Stimulated activated CD4-positive, alpha-beta T cell treated with anti-CD3 and anti-CD28 coated beads, TNF-alpha, amount 100 ng/mL, for 24 hours (primary cell): ENCODE data around the gene RBM12.
"Not testable (repeated sequence)": the region's sequence is repeated elsewhere in the genome, so short reads cannot be mapped to it uniquely, and the experiment has no call there.

Experiments
- DNase-seq, 3 experiments: peaks; one replicate each; pipeline ENCODE4 v3.0.0-alpha.2; 2020; ENCODE audit warnings: low read depth in 3 of 3

Gene RBM12

GRCh38 chr20:35664466-35665206, at the start of gene RBM12, which contains the start of gene CPNE1:
Gene RBM12 (minus strand): TSS chr20:35664900. CDS start chr20:35655322, 9,578 bp downstream.
Gene CPNE1 (minus strand): TSS chr20:35664900. CDS start chr20:35632923, 31,977 bp downstream.
- peak; percentile 89 to 91 (median 91) for DNase-seq

DNA sequence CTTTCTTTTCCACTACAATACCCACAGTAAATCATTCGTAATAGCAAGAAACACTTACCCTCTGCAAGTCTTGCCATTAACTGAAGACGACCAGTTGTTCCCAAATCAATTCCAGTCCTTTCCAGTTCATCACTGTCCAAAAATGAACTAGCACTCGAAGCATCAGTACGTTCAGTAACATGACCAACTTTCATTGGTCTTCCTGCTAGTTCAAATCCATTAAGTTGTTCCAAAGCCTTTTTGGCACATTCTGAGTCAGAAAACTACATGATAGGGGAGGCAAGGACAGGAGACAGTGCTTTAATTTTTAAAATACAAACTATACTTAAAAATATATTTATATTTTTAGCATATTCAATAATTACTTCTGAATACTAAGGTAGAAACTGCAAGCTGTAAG, 49.4 kb upstream of the RBM12 start:
- no peak for DNase-seq

DNA sequence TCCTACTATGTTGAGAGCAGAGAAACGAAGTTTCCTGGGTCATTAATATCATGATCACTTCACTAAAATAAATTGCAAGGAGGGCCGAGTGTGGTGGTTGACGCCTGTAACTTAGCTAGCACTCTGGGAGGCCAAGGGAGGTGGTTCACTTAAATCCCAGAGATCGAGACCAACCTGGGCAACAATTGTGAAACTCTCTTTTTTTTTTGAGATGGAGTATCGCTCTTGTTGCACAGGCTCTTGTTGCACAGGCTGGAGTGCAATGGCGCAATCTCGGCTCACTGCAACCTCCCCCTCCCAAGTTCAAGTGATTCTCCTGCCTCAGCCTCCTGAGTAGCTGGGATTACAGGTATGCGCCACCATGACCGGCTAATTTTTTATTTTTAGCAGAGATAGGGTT, 48.4 kb upstream of the RBM12 start:
- not testable (repeated sequence) for DNase-seq

GRCh38 chr20:35711588-35712209, 47.0 kb upstream of the RBM12 start:
- no peak for DNase-seq

GRCh38 chr20:35710884-35711587, 46.3 kb upstream of the RBM12 start:
- no peak for DNase-seq

DNA sequence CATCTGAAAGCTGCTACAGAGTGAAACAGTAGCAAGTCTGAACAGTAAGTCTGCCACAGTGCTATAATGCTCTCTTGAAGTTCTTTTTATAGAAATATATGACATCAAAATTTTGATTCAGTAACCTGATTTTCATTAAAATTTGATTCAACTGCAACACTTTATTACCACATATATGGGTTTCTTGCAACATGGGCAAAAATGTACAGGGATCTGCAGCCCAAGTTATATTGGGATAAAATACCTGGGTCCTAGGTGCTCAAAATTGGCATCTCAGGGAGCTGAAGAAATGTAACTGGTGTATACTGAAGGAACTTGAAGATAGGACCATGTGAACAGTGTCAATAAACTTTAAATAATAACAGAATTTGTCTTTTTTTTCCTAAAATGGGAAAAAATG, 45.3 kb upstream of the RBM12 start:
- no peak for DNase-seq

- no peak for DNase-seq
These were observed 44.6 kb upstream of the RBM12 start for GRCh38 chr20:35709259-35709658.

DNA sequence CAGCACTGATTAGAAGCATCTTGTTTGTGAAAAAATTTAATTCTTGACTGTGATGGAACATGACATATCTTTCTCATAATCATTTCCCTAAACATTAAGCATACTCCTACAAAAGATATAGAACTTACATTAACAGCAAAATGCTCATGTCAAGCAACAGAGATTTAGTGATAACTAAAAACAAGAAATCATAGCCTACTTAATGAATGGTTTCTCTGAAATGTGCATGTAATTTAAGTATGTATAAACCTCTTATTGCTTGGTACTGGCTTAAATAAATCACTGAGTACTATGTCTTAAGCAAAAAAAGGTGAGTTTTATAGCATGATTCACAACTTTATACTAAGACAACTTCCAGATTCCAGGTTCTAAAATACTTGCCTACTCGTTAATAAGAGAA, 43.8 kb upstream of the RBM12 start:
- no peak for DNase-seq

- not testable (repeated sequence) for DNase-seq
These were observed 42.2 kb upstream of the RBM12 start for GRCh38 chr20:35706591-35707529.

DNA sequence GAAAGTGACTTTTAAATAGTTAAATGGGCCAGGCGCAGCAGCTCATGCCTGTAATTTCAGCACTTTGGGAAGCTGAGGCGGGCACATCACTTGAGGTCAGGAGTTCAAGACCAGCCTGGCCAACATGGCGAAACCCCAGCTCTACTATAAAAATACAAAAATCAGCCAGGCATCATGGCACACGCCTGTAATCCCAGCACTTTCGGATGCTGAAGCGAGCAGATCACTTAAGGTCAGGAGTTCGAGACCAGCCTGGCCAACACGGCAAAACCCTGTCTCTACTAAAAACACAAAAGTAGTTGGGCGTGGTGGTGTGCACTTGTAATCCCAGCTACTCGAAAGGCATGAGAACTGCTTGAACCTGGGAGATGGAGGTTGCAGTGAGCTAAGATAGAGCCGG, 41.2 kb upstream of the RBM12 start:
- not testable (repeated sequence) for DNase-seq

DNA sequence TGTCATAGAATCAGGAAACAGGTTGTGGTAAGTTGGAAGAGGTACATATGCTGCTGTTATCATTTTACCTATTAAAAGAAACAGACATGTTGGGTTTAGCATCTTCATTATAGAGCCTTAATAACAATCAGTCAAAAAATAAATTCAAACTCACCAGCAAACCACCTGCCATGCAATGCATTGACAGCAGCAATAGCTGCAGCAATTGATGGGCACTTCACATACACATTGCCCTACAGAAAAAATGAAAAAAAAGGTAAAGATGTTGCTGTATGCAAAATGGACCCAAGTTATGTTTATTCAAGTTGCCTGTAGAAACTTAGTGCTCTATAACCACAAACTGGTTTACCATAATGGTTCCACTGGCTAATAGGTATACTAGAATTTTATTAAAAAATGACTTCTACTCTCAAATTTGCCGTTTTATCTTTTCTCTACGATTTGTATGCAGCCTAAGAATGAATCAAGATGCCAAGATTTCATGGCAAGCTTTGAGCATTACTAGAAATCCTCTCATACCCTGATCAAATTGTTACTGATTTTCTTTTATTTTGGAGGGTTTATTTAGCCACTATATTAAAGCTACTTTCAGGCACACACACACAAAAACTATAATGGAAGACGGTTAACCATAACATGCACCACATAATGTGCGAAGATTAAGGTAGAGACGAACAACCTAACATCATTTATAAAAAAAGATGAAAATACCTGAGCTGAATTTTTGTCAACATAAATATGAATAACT, 40.0 kb upstream of the RBM12 start:
- DNase-seq: no peak

DNA sequence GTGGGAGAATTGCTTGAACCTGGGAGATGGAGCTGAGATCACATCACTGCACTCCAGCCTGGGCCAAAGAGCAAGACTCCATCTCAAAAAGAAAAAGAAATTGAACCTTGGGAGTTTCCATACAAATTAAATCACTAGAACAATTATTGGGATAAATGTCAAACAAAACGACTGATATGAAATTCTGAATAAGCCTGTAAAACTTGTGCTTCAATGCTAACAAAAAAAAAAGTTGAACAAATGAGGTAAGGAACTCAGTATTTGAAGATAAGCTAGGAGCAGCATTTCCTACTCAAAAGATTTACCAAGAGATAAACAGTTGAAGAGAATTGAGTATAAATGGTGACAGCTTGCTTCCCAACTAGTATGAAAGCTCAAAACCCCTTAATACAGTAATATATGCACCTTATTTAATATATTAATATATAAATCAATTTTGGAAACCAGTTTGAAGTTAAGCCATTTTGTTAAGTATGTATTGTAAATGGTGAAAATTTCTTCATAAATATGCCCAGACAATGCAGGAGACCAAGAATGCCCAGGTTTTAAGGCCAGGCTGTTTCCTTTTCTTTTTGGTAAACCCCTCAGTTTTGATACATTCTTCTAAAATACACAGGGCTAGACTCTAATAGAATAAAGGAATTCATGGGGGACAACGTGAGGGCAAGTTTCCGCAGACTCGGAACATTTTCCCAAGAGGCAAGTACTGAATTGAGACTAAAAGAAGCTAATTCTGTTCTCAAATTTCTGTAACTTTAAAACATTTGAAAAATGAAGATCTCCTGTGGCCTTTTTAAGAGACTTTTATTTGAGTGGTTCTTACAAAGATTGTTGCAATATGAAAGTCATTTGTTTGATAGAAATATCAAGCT, 38.4 kb upstream of the RBM12 start:
- DNase-seq: no peak

GRCh38 chr20:35702051-35702823, 37.5 kb upstream of the RBM12 start:
- no peak for DNase-seq

GRCh38 chr20:35700625-35701148, 36.0 kb upstream of the RBM12 start:
- DNase-seq: no peak

GRCh38 chr20:35699957-35700624, 35.4 kb upstream of the RBM12 start:
- no peak for DNase-seq

DNA sequence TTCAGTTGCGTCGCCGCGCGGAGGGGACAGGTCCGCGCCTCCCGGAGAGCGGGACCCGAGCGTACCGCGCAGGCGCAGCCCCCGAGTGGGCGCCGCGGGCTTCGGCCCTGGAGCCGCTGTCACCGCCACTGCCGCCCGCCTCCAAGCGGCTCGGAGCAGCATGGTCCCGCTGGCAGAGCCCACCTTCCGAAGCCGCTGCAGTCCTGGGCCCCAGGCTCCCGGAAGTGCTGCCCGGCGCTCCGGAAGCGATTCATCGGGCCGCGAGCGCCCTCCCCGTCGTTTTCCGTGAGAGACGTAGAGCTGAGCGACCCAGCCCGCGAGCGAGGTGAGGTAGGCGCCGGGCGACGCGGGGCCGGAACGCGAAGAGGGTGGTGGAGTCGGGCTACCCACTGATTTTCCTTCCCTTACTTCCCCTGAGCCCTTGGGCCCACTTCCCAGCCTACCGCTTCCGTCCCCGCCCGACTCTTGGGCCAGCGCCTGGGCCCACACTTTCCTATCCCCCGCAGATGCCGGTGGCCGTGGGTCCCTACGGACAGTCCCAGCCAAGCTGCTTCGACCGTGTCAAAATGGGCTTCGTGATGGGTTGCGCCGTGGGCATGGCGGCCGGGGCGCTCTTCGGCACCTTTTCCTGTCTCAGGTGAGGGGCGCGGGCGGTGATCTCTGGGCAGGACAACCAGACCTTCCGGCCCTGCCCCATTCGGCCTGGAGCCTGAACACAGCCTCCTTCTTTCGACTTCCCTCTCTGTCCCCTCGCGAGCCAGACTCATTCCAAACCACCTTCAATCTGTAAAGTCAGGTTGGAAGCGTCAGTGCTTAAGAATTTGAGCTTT, 34.6 kb upstream of the RBM12 start, which contains the start of the genes NFS1 and ROMO1:
NFS1 (minus strand) TSS at position 226 of the 830 bp plus-strand sequence; CDS start at position 162, 64 bp downstream.
ROMO1 (plus strand) TSS at position 279 of the 830 bp plus-strand sequence; CDS start at position 507, 228 bp downstream.
- peak; percentile 78 to 84 (median 80) for DNase-seq
